GM19468 (cell line): ENCODE measurements around the gene IFNAR1.
"Not testable (repeated sequence)": the region's sequence is repeated elsewhere in the genome, so short reads cannot be mapped to it uniquely, and the experiment has no call there.

Experiments used
- ATAC-seq: cut with Tn5 transposase; IDR thresholded peaks from one replicate; pipeline ENCODE4 v1.9.1; 2021; ENCODE audit warnings: mild to moderate bottlenecking, moderate library complexity, moderate number of reproducible peaks; ENCODE audit not compliant: unreplicated experiment; ENCODE audit errors: extremely low read depth

IFNAR1 gene

GRCh38 chr21:33373451-33373850 lies 48.7 kb downstream of the IFNAR1 start:
- ATAC-seq: no peak

- ATAC-seq: no peak
Observed at GRCh38 chr21:33374080-33374449, 49.3 kb downstream of the IFNAR1 start.

- peak; percentile 50 for ATAC-seq
Observed at GRCh38 chr21:33374450-33375096, 49.8 kb downstream of the IFNAR1 start.

GRCh38 chr21:33375101-33375644 lies 50.4 kb downstream of the IFNAR1 start:
- ATAC-seq: no peak

- no peak for ATAC-seq
Observed at GRCh38 chr21:33377221-33377920, 52.6 kb downstream of the IFNAR1 start.

GRCh38 chr21:33378081-33378480 lies 53.3 kb downstream of the IFNAR1 start:
- ATAC-seq: no peak

GRCh38 chr21:33379934-33380333 lies 55.2 kb downstream of the IFNAR1 start:
- ATAC-seq: not testable (repeated sequence)

- peak; percentile 40 for ATAC-seq
Observed at GRCh38 chr21:33380483-33380998, 55.8 kb downstream of the IFNAR1 start.

- ATAC-seq: not testable (repeated sequence)
Observed at GRCh38 chr21:33381381-33381780, 56.6 kb downstream of the IFNAR1 start.

- ATAC-seq: peak; percentile 42
Observed at GRCh38 chr21:33383056-33383888, 58.5 kb downstream of the IFNAR1 start.

- no peak for ATAC-seq
Observed at GRCh38 chr21:33384841-33385331, 60.1 kb downstream of the IFNAR1 start.

GRCh38 chr21:33386222-33386784 lies 61.5 kb downstream of the IFNAR1 start:
- no peak for ATAC-seq

GRCh38 chr21:33387294-33387693 lies 62.5 kb downstream of the IFNAR1 start:
- no peak for ATAC-seq

GRCh38 chr21:33388188-33388587 lies 63.4 kb downstream of the IFNAR1 start:
- ATAC-seq: no peak

- ATAC-seq: no peak
Observed at GRCh38 chr21:33390479-33390878, 65.7 kb downstream of the IFNAR1 start.

GRCh38 chr21:33391656-33392055 lies 66.9 kb downstream of the IFNAR1 start:
- ATAC-seq: no peak

GRCh38 chr21:33392284-33392985 lies 67.7 kb downstream of the IFNAR1 start:
- no peak for ATAC-seq

GRCh38 chr21:33393348-33393747 lies 68.6 kb downstream of the IFNAR1 start:
- no peak for ATAC-seq

- ATAC-seq: no peak
Observed at GRCh38 chr21:33394260-33394659, 69.5 kb downstream of the IFNAR1 start.
